22Rv1 (cell line): ENCODE results near the gene SNED1.

Experiments
- CTCF ChIP-seq: fragments of 450-650 bp; IDR thresholded peaks from 2 replicates; pipeline ENCODE4 v1.5.1; 2017; ENCODE audit warnings: mild to moderate bottlenecking
- ZFX ChIP-seq: fragments of 450-650 bp; IDR thresholded peaks from 2 replicates; pipeline ENCODE4 v1.6.1; 2017; ENCODE audit warnings: antibody characterized with exemption, borderline replicate concordance

GRCh38 chr2:240970816-240971215 lies 27.6 kb upstream of the SNED1 start:
- TF ChIP-seq CTCF (no peak), ZFX (no peak)
